ENCODE results near the gene TCFL5. TPM values are rescaled to one million over a fixed set of nuclear protein-coding genes. Genes with fewer than 3 reads are reported as not detected.

Gene TCFL5
- total RNA-seq, 1 experiment from 2014 or later, result 20.4 TPM

GRCh38 chr20:62830821-62831220, 30.8 kb downstream of the TCFL5 start:
- H3K27ac Mint-ChIP-seq, result no peak overlapping the region
- no peaks in the 10 kb centered on the region for H3K9me3 Mint-ChIP-seq
- ChIA-PET CTCF (interaction anchor here (1.5 kb wide), 1 partner anchor 15 kb away, joined by 3 read pairs; no protein-coding TSS in a partner anchor), POLR2A (interaction anchor here (1.1 kb wide), 1 partner anchor 15 kb away, joined by 4 read pairs; no protein-coding TSS in a partner anchor)
- no peak overlapping the region for H3K4me3 Mint-ChIP-seq
- H3K36me3 Mint-ChIP-seq, result peaks cover 6% of the 10 kb centered on the region; the same call in 1 of the 2 replicates
- TF ChIP-seq FOXJ3 (CRISPR knock-in tag; IDR thresholded peaks at IDR 0.05; ENCODE audit: borderline replicate concordance), result no peak
- no peak for TF ChIP-seq RELA (CRISPR knock-in tag; IDR thresholded peaks at IDR 0.05; ENCODE audit: borderline replicate concordance)
- no peak for TF ChIP-seq ZNF416 (CRISPR knock-in tag; IDR thresholded peaks at IDR 0.05)
- TF ChIP-seq ATF3 (CRISPR knock-in tag; conservative IDR thresholded peaks at IDR 0.05), result no peak
- TF ChIP-seq IRF1 (CRISPR knock-in tag; IDR thresholded peaks at IDR 0.05), result no peak
- no peak for TF ChIP-seq GTF2I (CRISPR knock-in tag; conservative IDR thresholded peaks at IDR 0.05)
- TF ChIP-seq ZBTB43 (CRISPR knock-in tag; IDR thresholded peaks at IDR 0.05), result no peak
- TF ChIP-seq HMGA2 (CRISPR knock-in tag; IDR thresholded peaks at IDR 0.05), result no peak
- H3K4me1 Mint-ChIP-seq, result peaks cover 19% of the 10 kb centered on the region
- ATAC-seq, result no peak
- no peak for DNase-seq (ENCODE audit: low spot score)
- H3K27me3 Mint-ChIP-seq (ENCODE audit: low read depth), result no peaks in the 10 kb centered on the region

- H3K4me1 Mint-ChIP-seq, result peaks cover 19% of the 10 kb centered on the region
- DNase-seq (ENCODE audit: low spot score), result no peak
- POLR2A ChIA-PET, result no interaction called here
- peaks cover 6% of the 10 kb centered on the region; the same call in 1 of the 2 replicates for H3K36me3 Mint-ChIP-seq
- H3K4me3 Mint-ChIP-seq, result no peak overlapping the region
- no peaks in the 10 kb centered on the region for H3K27me3 Mint-ChIP-seq (ENCODE audit: low read depth)
- CTCF ChIA-PET, result no interaction called here
- ATAC-seq, result no peak
- no peaks in the 10 kb centered on the region for H3K9me3 Mint-ChIP-seq
- no peak overlapping the region for H3K27ac Mint-ChIP-seq
- TF ChIP-seq SMAD4 (CRISPR knock-in tag; IDR thresholded peaks at IDR 0.05) (no peak), CREB1 (CRISPR knock-in tag; IDR thresholded peaks at IDR 0.05) (no peak), ZNF671 (CRISPR knock-in tag; IDR thresholded peaks at IDR 0.05) (no peak), AR (CRISPR knock-in tag; IDR thresholded peaks at IDR 0.05) (no peak), ETV6 (CRISPR knock-in tag; IDR thresholded peaks at IDR 0.05) (no peak), CREM (CRISPR knock-in tag; IDR thresholded peaks at IDR 0.05) (no peak), MYBL2 (CRISPR knock-in tag; IDR thresholded peaks at IDR 0.05) (no peak), SMAD3 (CRISPR knock-in tag; IDR thresholded peaks at IDR 0.05; ENCODE audit: borderline replicate concordance) (no peak), MXD4 (CRISPR knock-in tag; IDR thresholded peaks at IDR 0.05; ENCODE audit: borderline replicate concordance) (no peak), JAZF1 (CRISPR knock-in tag; IDR thresholded peaks at IDR 0.05) (no peak)
These were observed 31.4 kb downstream of the TCFL5 start for GRCh38 chr20:62830251-62830650.

All from WTC11 (cell line).